Suprapubic skin (tissue), 3 donors: ENCODE data around the gene RAB3C.

ENCODE experiments used
- EP300 ChIP-seq: sonication (generic); formaldehyde crosslinking; IDR thresholded peaks from one replicate; pipeline ENCODE4 v1.6.1; 2017; ENCODE audit warnings: antibody characterized with exemption
- POLR2A ChIP-seq, 2 donors: fragments of 450-650 bp; IDR thresholded peaks; one replicate each; pipeline ENCODE4 v1.6.1; 2017; ENCODE audit warnings: antibody characterized with exemption in 2 of 2, mild to moderate bottlenecking in 2 of 2, moderate library complexity in 2 of 2
- TF ChIP-seq, protein P1 (sequence below), 2 donors: fragments of 200-600 bp in 1 of 2; fragments of 450-650 bp in 1 of 2; sonication (generic) in 1 of 2; IDR thresholded peaks; one replicate each; pipeline ENCODE4 v1.5.1; 2016 to 2019; ENCODE audit warnings: antibody characterized with exemption in 2 of 2, mild to moderate bottlenecking in 1 of 2, moderate library complexity in 1 of 2

DNA sequence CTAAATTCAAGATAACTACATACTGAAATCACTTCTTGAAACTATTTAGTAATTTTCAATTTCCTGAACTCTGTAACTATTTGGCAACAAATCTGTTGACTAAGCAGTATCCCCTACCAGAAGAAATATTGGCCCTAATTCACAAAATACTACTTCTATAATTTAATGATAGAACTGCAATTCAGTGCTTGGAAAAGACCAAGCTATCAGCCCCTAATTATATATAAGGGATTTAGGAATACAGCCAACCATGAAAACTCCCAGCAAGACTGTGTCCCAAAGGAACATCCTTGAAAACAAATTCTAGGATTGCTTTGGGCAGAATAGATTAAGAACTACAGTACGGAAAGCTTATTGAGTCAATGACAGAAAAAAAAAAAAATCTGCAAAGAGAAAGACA lies 169.2 kb downstream of the RAB3C start:
- TF ChIP-seq, protein P1, sequence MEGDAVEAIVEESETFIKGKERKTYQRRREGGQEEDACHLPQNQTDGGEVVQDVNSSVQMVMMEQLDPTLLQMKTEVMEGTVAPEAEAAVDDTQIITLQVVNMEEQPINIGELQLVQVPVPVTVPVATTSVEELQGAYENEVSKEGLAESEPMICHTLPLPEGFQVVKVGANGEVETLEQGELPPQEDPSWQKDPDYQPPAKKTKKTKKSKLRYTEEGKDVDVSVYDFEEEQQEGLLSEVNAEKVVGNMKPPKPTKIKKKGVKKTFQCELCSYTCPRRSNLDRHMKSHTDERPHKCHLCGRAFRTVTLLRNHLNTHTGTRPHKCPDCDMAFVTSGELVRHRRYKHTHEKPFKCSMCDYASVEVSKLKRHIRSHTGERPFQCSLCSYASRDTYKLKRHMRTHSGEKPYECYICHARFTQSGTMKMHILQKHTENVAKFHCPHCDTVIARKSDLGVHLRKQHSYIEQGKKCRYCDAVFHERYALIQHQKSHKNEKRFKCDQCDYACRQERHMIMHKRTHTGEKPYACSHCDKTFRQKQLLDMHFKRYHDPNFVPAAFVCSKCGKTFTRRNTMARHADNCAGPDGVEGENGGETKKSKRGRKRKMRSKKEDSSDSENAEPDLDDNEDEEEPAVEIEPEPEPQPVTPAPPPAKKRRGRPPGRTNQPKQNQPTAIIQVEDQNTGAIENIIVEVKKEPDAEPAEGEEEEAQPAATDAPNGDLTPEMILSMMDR (IDR thresholded peaks at IDR 0.05) = no peak
- no peak for TF ChIP-seq EP300
- no peak for TF ChIP-seq POLR2A (IDR thresholded peaks at IDR 0.05)
